GM19324 (cell line): ENCODE data around the gene SPATA18.

ENCODE experiments used
- ATAC-seq: cut with Tn5 transposase; IDR thresholded peaks from one replicate; pipeline ENCODE4 v1.9.1; 2021; ENCODE audit warnings: mild to moderate bottlenecking, moderate library complexity; ENCODE audit not compliant: unreplicated experiment, low FRiP score

SPATA18 gene, protein sequence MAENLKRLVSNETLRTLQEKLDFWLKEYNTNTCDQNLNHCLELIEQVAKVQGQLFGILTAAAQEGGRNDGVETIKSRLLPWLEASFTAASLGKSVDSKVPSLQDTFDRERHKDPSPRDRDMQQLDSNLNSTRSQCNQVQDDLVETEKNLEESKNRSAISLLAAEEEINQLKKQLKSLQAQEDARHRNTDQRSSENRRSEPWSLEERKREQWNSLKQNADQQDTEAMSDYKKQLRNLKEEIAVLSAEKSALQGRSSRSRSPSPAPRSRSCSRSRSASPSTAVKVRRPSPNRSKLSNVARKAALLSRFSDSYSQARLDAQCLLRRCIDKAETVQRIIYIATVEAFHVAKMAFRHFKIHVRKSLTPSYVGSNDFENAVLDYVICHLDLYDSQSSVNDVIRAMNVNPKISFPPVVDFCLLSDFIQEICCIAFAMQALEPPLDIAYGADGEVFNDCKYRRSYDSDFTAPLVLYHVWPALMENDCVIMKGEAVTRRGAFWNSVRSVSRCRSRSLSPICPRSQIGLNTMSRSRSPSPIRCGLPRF

DNA sequence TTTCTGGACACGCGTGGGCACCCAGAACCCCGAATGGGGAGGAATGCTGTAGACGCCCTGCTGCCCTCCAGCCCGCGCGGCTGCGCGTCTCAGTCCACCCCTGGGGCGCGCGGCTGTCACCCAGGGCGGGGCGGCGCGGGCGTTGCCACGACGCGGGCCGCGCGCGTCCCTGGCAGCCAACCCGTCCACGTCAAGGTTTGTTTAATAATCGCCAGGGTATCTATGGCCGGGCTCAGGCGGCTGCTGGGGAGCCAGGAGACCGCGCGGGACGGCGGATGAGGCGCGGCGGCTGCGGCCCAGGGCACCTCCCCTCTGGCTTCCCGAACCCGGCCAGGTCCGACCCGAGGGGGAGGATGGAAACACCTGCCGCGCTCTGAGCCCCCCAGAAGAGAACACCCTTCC is at the start of gene SPATA18:
Gene SPATA18, plus strand, starts transcription at position 92 of the 402 bp plus-strand sequence. CDS start 401 bp downstream, outside the sequence.
- no peak for ATAC-seq

DNA sequence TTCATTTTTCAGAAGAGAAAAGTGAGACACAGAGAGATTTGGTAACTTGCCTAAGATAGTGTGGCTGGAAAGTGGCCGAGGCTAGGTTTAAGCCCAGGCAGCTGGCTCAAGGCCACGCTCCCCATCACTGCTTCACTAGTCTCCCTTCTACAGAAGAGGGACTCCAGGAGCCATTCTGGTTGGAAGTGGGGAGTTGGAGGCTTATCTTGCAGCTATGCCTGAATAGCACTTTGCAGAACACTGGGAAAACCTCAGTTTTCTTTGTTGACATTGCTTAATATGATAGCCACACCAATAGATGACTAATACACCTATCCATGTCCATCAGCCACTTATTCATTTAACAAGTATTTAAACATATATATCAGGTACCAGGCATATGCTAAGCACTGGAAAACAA is 49.5 kb upstream of the SPATA18 start:
- ATAC-seq, result no peak

DNA sequence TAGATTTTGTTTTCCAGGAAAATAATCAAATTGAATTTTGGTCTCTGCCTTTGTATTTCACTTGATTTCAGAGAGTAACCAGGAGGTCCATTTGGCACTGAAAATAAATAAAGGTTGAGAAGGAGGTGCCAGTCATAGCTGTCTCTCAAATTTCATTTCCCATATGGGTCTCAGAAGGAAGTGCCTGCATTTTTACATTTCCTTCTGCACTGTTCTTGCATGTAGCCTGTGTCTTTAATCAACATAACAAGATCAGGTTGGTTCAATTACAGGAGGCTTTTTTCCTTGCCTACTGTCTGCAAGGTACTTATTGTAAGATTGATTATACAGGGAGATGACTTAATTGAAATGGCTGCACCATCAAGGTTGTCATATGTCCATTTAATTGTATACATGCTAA is 46.7 kb upstream of the SPATA18 start:
- no peak for ATAC-seq

DNA sequence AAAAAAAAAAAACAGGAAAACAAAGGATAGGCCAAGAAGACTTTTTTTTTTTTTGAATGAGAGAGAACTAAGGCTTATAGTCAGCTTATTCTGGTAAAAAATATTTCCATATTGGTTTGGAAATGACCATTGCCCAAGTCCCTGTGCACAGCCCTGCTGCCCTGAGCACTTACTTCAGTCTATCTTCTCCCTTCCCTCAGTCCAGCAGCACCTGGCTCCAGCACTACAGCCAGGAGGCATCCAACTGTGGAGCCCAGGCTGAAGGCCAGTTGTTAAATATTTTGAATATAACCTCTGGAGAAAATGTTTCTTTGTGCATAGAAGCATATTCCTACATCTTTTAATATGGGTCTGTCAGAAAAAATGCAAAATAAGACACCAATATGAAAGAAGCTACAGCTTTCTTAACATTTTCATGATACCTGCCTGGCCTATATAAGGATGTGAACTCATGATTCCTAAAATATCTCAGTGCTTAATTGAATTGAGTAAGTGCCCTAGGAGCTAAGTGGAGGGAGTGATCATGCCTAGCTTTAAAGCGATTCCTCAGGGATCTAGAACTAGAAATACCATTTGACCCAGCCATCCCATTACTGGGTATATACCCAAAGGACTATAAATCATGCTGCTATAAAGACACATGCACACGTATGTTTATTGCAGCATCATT is 45.4 kb upstream of the SPATA18 start:
- ATAC-seq, result no peak

DNA sequence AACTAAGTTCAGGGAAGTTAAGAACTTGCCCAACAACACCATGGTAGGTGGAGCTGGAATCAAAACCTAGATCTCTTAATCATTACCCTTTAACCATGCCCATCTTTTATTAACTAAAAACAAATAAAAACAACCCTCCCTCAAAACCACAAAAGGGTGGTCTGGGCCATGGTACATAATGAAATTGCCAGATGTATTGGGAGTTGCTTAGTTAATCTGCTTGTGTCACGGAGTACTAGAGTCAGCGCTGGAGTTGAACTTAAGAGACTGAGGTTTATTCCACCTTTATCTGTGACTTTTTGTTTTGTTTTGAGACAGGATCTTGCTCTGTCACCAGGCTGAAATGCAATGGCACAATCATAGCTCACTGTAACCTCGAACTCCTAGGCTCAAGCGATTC is 44.2 kb upstream of the SPATA18 start:
- no peak for ATAC-seq

- no peak for ATAC-seq
Observed at GRCh38 chr4:52010986-52011385, 40.1 kb upstream of the SPATA18 start.

GRCh38 chr4:52012651-52013050 is 38.5 kb upstream of the SPATA18 start:
- ATAC-seq, result no peak

GRCh38 chr4:52014903-52015302 is 36.2 kb upstream of the SPATA18 start:
- no peak for ATAC-seq

GRCh38 chr4:52015366-52015765 is 35.7 kb upstream of the SPATA18 start:
- ATAC-seq, result no peak

- no peak for ATAC-seq
Observed at GRCh38 chr4:52016981-52017380, 34.1 kb upstream of the SPATA18 start.

GRCh38 chr4:52017814-52018213 is 33.3 kb upstream of the SPATA18 start:
- ATAC-seq, result no peak

DNA sequence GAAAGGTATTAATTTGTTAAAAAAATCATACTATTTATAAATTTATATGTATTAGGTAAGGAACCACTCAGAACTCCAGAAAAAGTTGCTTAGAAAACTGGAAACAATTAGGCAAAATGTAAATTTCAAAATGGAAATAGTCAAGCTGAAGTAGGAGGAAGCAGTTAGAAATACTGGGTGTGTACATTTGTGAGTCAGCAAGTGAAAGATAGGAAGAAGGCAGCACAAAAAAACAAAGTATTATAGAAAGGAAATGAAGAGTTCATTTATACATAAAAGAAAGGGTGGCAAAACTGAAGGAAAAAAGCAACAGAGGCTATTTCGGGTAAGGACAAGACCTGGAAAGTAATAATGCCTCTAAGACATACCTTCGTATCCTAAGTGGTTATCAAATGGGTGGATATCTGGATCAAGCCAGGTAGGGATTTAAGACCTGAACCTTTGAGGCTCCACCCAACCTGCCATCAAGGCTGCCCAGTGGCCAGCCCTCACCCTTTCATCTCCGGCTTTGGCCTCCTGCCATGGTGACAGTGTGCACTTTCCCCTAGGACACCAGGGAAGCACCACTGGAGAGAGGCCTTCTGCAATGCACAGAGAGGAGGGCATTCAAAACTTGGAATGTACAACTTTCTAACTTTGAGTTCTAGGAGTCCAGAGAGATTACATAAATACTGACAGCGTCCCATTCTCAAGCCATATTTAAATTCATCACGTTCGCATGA is 31.0 kb upstream of the SPATA18 start, which contains the start of gene LRRC66:
Gene LRRC66, minus strand, starts transcription at position 428 of the 722 bp plus-strand sequence. CDS start 2,750 bp downstream, outside the sequence.
- no peak for ATAC-seq

- ATAC-seq, result no peak
Observed at GRCh38 chr4:52028970-52029369, 22.1 kb upstream of the SPATA18 start.

DNA sequence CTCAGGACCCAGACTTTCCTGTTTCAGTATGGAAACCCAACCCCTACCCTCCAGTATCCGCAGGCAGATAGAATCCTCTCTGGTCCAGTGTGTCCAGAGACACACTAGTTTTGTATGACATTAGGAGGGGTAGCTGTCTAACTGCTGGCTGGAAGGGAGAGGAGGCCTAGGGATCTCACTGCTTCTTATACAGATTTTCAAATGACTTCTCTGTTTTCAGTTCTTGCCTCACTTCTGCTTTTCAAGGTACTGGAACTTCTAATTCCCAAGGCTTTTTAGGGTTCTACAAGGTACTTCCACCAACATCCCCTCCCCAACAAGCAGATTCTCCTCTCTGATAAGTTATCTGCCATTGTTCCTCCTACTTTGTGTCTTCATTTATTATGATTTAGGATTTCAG is 19.1 kb upstream of the SPATA18 start:
- no peak for ATAC-seq

GRCh38 chr4:52035190-52035589 is 15.9 kb upstream of the SPATA18 start:
- ATAC-seq, result no peak

GRCh38 chr4:52036886-52037530 is 14.1 kb upstream of the SPATA18 start:
- no peak for ATAC-seq

GRCh38 chr4:52037689-52038102 is 13.4 kb upstream of the SPATA18 start:
- ATAC-seq, result peak; percentile 65

DNA sequence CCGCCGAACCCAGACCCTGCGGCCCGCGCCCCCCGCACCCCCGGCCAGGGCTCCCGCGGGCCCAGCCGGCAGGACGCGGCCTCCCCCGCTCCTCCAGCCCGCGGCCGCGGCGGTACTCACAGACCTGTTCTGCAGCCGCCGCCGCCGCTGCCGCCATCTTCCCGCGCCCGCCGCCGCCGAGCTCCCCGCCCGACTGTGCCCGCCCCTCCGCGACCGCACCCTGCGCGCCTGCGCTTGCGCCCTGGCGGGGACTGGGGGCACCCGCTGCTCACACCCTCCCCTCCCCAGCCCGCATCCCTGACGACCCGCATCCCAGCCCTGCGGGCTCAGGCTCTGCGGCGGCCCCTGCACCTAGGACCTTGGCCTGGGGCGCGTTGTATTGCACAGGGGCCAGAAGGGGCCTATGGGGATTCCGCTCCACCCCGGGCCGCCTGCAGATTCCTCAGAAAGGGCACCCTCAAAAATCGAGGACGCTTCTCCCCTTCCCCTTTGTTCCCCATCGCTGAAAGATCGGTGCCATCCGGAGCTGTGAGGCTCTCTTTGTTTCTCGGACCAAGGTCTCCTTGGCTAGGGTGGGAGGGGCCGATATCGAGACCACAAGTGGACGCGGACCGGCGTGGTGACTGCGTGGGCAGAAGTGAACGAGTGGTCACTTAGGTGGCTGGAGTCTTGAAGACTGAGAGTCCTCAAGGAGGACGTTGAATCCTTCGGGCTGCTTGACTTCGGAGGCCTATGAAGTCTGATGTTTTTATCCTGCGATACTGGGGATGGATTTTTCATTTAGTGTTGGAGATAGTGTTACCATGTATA is 12.8 kb upstream of the SPATA18 start, which contains the start of gene SGCB:
Gene SGCB, minus strand, starts transcription at position 197 of the 810 bp plus-strand sequence. Its CDS starts 40 bp downstream, at position 157.
- ATAC-seq, result peak; percentile 90

GRCh38 chr4:52045028-52045427 is 6.1 kb upstream of the SPATA18 start:
- no peak for ATAC-seq
